ENCODE data around the gene RPRD1B. TPM values are rescaled to one million over a fixed set of nuclear protein-coding genes. Genes with fewer than 3 reads are reported as not detected.

The RPRD1B gene
- total and polyA plus RNA-seq, 4 donors: 5.8 to 34.3 (median 29.4) TPM

DNA sequence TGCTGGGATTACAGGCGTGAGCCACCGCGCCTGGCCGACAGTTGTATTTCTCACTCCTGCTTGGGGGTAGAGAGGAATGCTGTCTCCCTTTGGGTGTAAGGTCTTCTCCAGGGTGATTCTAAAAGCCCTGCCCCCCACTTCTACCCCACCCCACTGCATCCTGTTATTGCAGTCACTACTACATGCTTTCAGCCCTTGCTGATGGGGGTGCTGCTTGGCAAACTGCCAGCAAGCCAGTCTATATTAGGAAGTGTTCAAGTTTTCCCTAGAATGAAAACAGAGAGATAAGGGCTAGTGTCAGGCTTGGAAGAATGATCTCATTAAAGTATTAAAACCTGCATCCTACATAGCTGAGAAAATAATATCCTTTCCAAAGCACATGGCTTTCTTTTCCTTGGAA lies 31.6 kb upstream of the RPRD1B start:
- Histone ChIP-seq H3K36me3 (ENCODE audit: control insufficient read depth in 4 of 4, insufficient read depth in 3 of 4, low read depth in 1 of 4, low read length in 3 of 4) (peaks cover 8 to 60% (median 50%) of the 10 kb centered on the region in 4 donors), H3K9ac (ENCODE audit: low read depth in 1 of 2, low read length in 2 of 2) (no peak overlapping the region), H3K9me3 (ENCODE audit: control insufficient read depth in 4 of 4, low read length in 3 of 4) (no peaks in the 10 kb centered on the region), H3K27ac (ENCODE audit: low read depth in 1 of 2, low read length in 2 of 2) (no peak overlapping the region), H3K27me3 (ENCODE audit: control insufficient read depth in 4 of 4, insufficient read depth in 4 of 4, low read length in 3 of 4) (no peaks in the 10 kb centered on the region), H3K4me1 (ENCODE audit: control insufficient read depth in 4 of 4, insufficient read depth in 4 of 4, low read length in 3 of 4) (no peaks in the 10 kb centered on the region), H3K4me3 (ENCODE audit: low read depth in 1 of 3, low read length in 3 of 3) (no peak overlapping the region)
- 97% methylated on average over 4 of the region's 4 CpGs for whole genome bisulfite sequencing
- TF ChIP-seq, protein P1, sequence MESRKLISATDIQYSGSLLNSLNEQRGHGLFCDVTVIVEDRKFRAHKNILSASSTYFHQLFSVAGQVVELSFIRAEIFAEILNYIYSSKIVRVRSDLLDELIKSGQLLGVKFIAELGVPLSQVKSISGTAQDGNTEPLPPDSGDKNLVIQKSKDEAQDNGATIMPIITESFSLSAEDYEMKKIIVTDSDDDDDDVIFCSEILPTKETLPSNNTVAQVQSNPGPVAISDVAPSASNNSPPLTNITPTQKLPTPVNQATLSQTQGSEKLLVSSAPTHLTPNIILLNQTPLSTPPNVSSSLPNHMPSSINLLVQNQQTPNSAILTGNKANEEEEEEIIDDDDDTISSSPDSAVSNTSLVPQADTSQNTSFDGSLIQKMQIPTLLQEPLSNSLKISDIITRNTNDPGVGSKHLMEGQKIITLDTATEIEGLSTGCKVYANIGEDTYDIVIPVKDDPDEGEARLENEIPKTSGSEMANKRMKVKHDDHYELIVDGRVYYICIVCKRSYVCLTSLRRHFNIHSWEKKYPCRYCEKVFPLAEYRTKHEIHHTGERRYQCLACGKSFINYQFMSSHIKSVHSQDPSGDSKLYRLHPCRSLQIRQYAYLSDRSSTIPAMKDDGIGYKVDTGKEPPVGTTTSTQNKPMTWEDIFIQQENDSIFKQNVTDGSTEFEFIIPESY (IDR thresholded peaks at IDR 0.05): no peak
- TF ChIP-seq YY1 (IDR thresholded peaks at IDR 0.05) (no peak), FOXA2 (IDR thresholded peaks at IDR 0.05) (no peak), NR2F2 (IDR thresholded peaks at IDR 0.05) (no peak), RXRA (IDR thresholded peaks at IDR 0.05) (no peak), RAD21 (IDR thresholded peaks at IDR 0.05) (no peak), HNF4G (IDR thresholded peaks at IDR 0.05) (no peak), GABPA (IDR thresholded peaks at IDR 0.05 in 1 of 2, conservative IDR thresholded peaks at IDR 0.05 in 1 of 2) (no peak), FOXA1 (IDR thresholded peaks at IDR 0.05) (no peak), EGR1 (IDR thresholded peaks at IDR 0.05; ENCODE audit: low read depth in 2 of 2) (no peak), TAF1 (conservative IDR thresholded peaks at IDR 0.05) (no peak), HNF4A (conservative IDR thresholded peaks at IDR 0.05) (no peak)
- TF ChIP-seq, protein P2, sequence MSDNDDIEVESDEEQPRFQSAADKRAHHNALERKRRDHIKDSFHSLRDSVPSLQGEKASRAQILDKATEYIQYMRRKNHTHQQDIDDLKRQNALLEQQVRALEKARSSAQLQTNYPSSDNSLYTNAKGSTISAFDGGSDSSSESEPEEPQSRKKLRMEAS (IDR thresholded peaks at IDR 0.05): no peak
- TF ChIP-seq, protein P3, sequence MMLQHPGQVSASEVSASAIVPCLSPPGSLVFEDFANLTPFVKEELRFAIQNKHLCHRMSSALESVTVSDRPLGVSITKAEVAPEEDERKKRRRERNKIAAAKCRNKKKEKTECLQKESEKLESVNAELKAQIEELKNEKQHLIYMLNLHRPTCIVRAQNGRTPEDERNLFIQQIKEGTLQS (IDR thresholded peaks at IDR 0.05): no peak
- TF ChIP-seq, protein P4, sequence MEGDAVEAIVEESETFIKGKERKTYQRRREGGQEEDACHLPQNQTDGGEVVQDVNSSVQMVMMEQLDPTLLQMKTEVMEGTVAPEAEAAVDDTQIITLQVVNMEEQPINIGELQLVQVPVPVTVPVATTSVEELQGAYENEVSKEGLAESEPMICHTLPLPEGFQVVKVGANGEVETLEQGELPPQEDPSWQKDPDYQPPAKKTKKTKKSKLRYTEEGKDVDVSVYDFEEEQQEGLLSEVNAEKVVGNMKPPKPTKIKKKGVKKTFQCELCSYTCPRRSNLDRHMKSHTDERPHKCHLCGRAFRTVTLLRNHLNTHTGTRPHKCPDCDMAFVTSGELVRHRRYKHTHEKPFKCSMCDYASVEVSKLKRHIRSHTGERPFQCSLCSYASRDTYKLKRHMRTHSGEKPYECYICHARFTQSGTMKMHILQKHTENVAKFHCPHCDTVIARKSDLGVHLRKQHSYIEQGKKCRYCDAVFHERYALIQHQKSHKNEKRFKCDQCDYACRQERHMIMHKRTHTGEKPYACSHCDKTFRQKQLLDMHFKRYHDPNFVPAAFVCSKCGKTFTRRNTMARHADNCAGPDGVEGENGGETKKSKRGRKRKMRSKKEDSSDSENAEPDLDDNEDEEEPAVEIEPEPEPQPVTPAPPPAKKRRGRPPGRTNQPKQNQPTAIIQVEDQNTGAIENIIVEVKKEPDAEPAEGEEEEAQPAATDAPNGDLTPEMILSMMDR (IDR thresholded peaks at IDR 0.05; ENCODE audit: low read depth, low read length, missing input control): no peak
- TF ChIP-seq, protein P5, sequence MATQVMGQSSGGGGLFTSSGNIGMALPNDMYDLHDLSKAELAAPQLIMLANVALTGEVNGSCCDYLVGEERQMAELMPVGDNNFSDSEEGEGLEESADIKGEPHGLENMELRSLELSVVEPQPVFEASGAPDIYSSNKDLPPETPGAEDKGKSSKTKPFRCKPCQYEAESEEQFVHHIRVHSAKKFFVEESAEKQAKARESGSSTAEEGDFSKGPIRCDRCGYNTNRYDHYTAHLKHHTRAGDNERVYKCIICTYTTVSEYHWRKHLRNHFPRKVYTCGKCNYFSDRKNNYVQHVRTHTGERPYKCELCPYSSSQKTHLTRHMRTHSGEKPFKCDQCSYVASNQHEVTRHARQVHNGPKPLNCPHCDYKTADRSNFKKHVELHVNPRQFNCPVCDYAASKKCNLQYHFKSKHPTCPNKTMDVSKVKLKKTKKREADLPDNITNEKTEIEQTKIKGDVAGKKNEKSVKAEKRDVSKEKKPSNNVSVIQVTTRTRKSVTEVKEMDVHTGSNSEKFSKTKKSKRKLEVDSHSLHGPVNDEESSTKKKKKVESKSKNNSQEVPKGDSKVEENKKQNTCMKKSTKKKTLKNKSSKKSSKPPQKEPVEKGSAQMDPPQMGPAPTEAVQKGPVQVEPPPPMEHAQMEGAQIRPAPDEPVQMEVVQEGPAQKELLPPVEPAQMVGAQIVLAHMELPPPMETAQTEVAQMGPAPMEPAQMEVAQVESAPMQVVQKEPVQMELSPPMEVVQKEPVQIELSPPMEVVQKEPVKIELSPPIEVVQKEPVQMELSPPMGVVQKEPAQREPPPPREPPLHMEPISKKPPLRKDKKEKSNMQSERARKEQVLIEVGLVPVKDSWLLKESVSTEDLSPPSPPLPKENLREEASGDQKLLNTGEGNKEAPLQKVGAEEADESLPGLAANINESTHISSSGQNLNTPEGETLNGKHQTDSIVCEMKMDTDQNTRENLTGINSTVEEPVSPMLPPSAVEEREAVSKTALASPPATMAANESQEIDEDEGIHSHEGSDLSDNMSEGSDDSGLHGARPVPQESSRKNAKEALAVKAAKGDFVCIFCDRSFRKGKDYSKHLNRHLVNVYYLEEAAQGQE (IDR thresholded peaks at IDR 0.05): no peak
- no peak for DNase-seq (ENCODE audit: low spot score)

DNA sequence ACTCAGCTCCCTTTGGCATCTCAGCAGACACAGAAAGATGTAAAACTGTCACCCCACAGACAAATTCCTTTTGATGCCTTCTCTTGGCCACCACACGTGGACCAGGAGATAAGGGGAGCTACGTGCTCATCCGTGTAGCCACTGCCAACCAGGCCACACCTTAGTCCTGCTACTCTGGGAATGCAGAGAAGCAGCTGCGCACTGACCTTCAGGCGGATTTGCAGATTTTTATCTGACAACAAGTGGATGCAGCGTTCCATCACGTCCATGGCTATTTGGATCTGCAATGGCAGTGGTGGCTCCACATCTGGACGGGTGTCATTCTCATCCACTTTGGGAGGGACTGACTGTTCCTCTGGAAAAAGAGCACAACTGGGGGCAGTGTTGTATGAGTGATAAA lies 31.1 kb upstream of the RPRD1B start:
- Histone ChIP-seq H3K36me3 (ENCODE audit: control insufficient read depth in 4 of 4, insufficient read depth in 3 of 4, low read depth in 1 of 4, low read length in 3 of 4) (peaks cover 8 to 55% (median 47%) of the 10 kb centered on the region in 4 donors), H3K4me1 (ENCODE audit: control insufficient read depth in 4 of 4, insufficient read depth in 4 of 4, low read length in 3 of 4) (no peaks in the 10 kb centered on the region), H3K27me3 (ENCODE audit: control insufficient read depth in 4 of 4, insufficient read depth in 4 of 4, low read length in 3 of 4) (no peaks in the 10 kb centered on the region), H3K9me3 (ENCODE audit: control insufficient read depth in 4 of 4, low read length in 3 of 4) (no peaks in the 10 kb centered on the region), H3K27ac (ENCODE audit: low read depth in 1 of 2, low read length in 2 of 2) (no peak overlapping the region), H3K4me3 (ENCODE audit: low read depth in 1 of 3, low read length in 3 of 3) (no peak overlapping the region), H3K9ac (ENCODE audit: low read depth in 1 of 2, low read length in 2 of 2) (no peak overlapping the region)
- no peak for DNase-seq (ENCODE audit: low spot score)
- 88% methylated on average over 8 of the region's 8 CpGs for WGBS
- TF ChIP-seq RXRA (IDR thresholded peaks at IDR 0.05) (no peak), GABPA (IDR thresholded peaks at IDR 0.05 in 1 of 2, conservative IDR thresholded peaks at IDR 0.05 in 1 of 2) (no peak), HNF4G (IDR thresholded peaks at IDR 0.05) (no peak), FOXA1 (IDR thresholded peaks at IDR 0.05) (no peak), FOXA2 (IDR thresholded peaks at IDR 0.05) (no peak), EGR1 (IDR thresholded peaks at IDR 0.05; ENCODE audit: low read depth in 2 of 2) (no peak), JUND (IDR thresholded peaks at IDR 0.05) (no peak), YY1 (IDR thresholded peaks at IDR 0.05) (no peak), NR2F2 (IDR thresholded peaks at IDR 0.05) (no peak)
- TF ChIP-seq, protein P4 (IDR thresholded peaks at IDR 0.05; ENCODE audit: low read depth, low read length, missing input control): no peak
- TF ChIP-seq, protein P5 (IDR thresholded peaks at IDR 0.05): no peak
- TF ChIP-seq, protein P3 (IDR thresholded peaks at IDR 0.05): no peak
